ENCODE measurements around the gene GGNBP2.

GGNBP2 gene

DNA sequence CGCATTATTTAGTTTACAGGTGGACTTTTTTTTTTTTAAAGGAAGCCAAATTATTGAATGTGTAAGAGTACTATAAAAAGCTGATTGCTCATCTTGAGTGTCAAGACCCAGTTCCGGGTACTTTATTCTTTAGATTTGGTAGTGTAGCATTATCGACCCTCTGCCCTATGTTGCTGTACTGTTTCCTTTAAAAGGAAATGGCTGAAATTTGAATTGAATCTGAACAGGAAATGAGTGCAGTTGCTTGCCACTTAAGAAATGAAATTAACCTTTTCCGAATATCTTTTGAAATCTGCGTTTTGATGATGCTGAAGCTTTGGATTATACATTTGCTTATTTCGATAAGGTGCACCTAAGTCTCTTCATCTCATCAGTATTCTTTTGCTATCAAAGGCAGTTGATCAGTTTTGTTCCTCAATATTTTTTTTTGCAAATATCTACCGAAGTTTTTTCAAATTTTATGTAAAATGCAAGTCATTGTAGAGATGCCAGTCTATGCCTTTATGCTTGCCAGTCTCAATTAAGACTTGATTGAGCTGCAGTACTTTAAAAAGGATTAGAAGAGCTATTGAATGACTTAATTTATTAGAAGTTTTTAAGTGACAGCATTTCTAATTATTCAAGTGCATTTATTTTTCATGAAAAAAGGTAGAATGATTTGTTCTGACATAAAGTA, 1.8 kb downstream of the GGNBP2 start:
- TF ChIP-seq, protein P1, sequence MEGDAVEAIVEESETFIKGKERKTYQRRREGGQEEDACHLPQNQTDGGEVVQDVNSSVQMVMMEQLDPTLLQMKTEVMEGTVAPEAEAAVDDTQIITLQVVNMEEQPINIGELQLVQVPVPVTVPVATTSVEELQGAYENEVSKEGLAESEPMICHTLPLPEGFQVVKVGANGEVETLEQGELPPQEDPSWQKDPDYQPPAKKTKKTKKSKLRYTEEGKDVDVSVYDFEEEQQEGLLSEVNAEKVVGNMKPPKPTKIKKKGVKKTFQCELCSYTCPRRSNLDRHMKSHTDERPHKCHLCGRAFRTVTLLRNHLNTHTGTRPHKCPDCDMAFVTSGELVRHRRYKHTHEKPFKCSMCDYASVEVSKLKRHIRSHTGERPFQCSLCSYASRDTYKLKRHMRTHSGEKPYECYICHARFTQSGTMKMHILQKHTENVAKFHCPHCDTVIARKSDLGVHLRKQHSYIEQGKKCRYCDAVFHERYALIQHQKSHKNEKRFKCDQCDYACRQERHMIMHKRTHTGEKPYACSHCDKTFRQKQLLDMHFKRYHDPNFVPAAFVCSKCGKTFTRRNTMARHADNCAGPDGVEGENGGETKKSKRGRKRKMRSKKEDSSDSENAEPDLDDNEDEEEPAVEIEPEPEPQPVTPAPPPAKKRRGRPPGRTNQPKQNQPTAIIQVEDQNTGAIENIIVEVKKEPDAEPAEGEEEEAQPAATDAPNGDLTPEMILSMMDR (IDR thresholded peaks at IDR 0.05; ENCODE audit: poor library complexity, severe bottlenecking), result no peak
- H3K27ac ChIP-seq (ENCODE audit: poor library complexity, severe bottlenecking), result peak overlapping the region; percentile 88
- ATAC-seq (ENCODE audit: low read depth), result no peak

GRCh38 chr17:36547776-36548175, 3.1 kb downstream of the GGNBP2 start:
- Histone ChIP-seq H3K9me3 (ENCODE audit: severe bottlenecking) (no peaks in the 10 kb centered on the region), H3K36me3 (ENCODE audit: low read depth) (peaks cover 63% of the 10 kb centered on the region), H3K27ac (ENCODE audit: poor library complexity, severe bottlenecking) (peak overlapping the region; percentile 88), H3K4me1 (ENCODE audit: insufficient read depth, poor library complexity, severe bottlenecking) (peaks cover 22% of the 10 kb centered on the region), H3K4me3 (ENCODE audit: severe bottlenecking) (no peak overlapping the region), H3K27me3 (ENCODE audit: insufficient read depth, poor library complexity, severe bottlenecking) (no peaks in the 10 kb centered on the region)
- TF ChIP-seq, protein P1 (IDR thresholded peaks at IDR 0.05; ENCODE audit: poor library complexity, severe bottlenecking), result no peak
- DNase-seq (ENCODE audit: low spot score) (no peak), ATAC-seq (ENCODE audit: low read depth) (no peak)

More for the DNA sequence above, 1.8 kb downstream of the GGNBP2 start:
- no peak for DNase-seq (ENCODE audit: low spot score)
- Histone ChIP-seq H3K4me3 (ENCODE audit: severe bottlenecking) (peak overlapping the region; percentile 96), H3K36me3 (ENCODE audit: low read depth) (peaks cover 53% of the 10 kb centered on the region), H3K4me1 (ENCODE audit: insufficient read depth, poor library complexity, severe bottlenecking) (peaks cover 20% of the 10 kb centered on the region), H3K27me3 (ENCODE audit: insufficient read depth, poor library complexity, severe bottlenecking) (no peaks in the 10 kb centered on the region), H3K9me3 (ENCODE audit: severe bottlenecking) (no peaks in the 10 kb centered on the region)

GRCh38 chr17:36550491-36551417, 6.0 kb downstream of the GGNBP2 start:
- peaks cover 18% of the 10 kb centered on the region for H3K4me1 ChIP-seq (ENCODE audit: insufficient read depth, poor library complexity, severe bottlenecking)
- H3K9me3 ChIP-seq (ENCODE audit: severe bottlenecking), result no peaks in the 10 kb centered on the region
- no peak overlapping the region for H3K27ac ChIP-seq (ENCODE audit: poor library complexity, severe bottlenecking)
- peaks cover 86% of the 10 kb centered on the region for H3K36me3 ChIP-seq (ENCODE audit: low read depth)
- no peak for ATAC-seq (ENCODE audit: low read depth)
- TF ChIP-seq, protein P1 (IDR thresholded peaks at IDR 0.05; ENCODE audit: poor library complexity, severe bottlenecking), result no peak
- DNase-seq (ENCODE audit: low spot score), result no peak
- H3K4me3 ChIP-seq (ENCODE audit: severe bottlenecking), result no peak overlapping the region
- H3K27me3 ChIP-seq (ENCODE audit: insufficient read depth, poor library complexity, severe bottlenecking), result no peaks in the 10 kb centered on the region

- H3K27me3 ChIP-seq (ENCODE audit: insufficient read depth, poor library complexity, severe bottlenecking), result no peaks in the 10 kb centered on the region
- H3K4me3 ChIP-seq (ENCODE audit: severe bottlenecking), result no peak overlapping the region
- DNase-seq (ENCODE audit: low spot score) (no peak), ATAC-seq (ENCODE audit: low read depth) (no peak)
- no peak overlapping the region for H3K27ac ChIP-seq (ENCODE audit: poor library complexity, severe bottlenecking)
- H3K9me3 ChIP-seq (ENCODE audit: severe bottlenecking), result no peaks in the 10 kb centered on the region
- peaks cover 2% of the 10 kb centered on the region for H3K4me1 ChIP-seq (ENCODE audit: insufficient read depth, poor library complexity, severe bottlenecking)
- TF ChIP-seq, protein P1 (IDR thresholded peaks at IDR 0.05; ENCODE audit: poor library complexity, severe bottlenecking), result no peak
- H3K36me3 ChIP-seq (ENCODE audit: low read depth), result peaks cover 84% of the 10 kb centered on the region
Measured at GRCh38 chr17:36553459-36553858, 8.7 kb downstream of the GGNBP2 start.
